ENCODE measurements around the gene EGLN2.
"Not testable (repeated sequence)": the region's sequence is repeated elsewhere in the genome, so short reads cannot be mapped to it uniquely, and the experiment has no call there.

Gene EGLN2

DNA sequence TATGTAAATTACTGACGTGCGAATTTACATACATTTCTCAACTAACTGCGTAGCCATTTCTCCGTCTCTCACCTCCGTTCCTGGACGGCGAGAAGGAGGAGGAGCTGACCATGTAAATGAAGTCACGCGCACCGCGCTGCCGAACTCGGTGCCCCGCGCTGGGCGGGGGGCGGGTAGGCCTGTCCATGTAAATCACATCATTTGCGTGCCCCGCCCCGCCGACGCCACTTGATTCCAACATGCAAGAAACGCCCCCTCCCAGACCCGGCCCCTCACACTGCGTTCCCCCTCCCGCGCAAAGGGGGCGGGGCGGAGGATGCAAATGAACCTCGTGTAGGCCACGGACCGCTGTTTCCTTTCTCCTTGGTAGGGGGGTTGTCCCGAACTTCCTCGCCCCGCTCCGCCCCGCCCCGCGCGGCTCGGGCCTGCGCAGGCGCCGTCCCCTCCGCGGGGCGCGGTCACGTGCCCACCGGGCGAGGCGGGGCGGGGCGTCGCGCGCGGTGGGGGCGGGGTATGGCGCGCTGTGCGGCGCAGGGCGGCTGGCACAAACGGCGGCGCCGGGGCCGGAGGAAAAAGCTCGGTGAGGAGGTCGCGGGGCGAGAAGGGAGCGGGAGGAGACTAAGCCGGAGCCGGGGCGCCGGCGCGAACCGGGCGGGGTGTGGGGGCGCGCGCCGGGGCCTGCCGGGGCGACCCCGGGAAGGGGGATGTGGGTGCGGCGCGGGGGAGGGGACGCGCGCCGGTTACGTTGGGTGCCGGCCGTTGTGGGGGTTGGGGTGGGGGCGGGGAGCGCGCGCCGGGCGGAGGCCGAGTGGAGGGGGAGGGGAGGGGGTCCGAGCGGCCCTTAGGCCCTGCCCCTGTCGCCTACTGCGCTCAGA, at the start of gene EGLN2:
TSS of gene EGLN2 (plus strand) at position 509 of the 875 bp plus-strand sequence. CDS start 1,382 bp downstream, outside the sequence.
- peak; percentile 100 for DNase-seq

DNA sequence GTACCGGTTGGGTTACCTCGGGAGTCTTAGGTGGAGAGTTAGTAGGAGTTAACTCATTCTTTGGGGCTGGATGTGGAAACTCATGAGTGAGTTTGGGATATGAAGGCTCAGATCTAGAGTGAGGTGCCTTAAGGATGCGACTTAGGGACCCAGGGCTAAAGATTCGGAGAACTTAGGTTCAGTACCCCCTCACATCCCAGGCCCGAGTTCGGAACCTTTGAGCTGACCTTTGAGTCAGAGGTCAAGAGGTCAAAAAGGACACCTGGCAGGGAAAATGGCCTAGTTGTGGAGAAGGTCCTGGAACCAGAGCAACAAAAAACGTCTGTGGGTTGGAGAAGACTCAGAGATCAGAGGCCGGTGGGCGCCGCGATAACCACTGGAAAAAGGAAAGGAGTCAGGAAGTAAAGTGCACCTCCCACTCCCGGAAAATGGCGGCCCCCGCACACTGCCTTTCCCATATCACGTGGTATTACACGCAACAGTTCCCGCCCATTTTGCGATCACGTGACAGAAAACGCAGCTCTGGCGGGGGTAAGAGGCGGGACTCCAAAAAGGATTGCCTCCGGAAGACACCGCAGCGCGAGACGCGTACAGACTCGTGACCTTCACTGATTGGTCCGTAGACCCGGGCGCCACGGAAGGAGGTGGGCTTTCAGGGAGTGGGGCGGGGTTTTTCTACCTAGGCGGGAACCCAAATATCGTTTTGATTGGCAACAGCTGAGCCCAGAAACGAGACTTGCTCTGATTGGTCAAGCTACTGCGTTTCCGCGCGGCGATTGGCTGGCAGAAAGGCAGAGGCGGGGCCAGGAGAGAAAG, 48.7 kb upstream of the EGLN2 start, which contains the start of gene ACTMAP:
TSS of gene ACTMAP (minus strand) at position 420 of the 816 bp plus-strand sequence. CDS start 674 bp downstream, outside the sequence.
- peak; percentile 99 for DNase-seq

DNA sequence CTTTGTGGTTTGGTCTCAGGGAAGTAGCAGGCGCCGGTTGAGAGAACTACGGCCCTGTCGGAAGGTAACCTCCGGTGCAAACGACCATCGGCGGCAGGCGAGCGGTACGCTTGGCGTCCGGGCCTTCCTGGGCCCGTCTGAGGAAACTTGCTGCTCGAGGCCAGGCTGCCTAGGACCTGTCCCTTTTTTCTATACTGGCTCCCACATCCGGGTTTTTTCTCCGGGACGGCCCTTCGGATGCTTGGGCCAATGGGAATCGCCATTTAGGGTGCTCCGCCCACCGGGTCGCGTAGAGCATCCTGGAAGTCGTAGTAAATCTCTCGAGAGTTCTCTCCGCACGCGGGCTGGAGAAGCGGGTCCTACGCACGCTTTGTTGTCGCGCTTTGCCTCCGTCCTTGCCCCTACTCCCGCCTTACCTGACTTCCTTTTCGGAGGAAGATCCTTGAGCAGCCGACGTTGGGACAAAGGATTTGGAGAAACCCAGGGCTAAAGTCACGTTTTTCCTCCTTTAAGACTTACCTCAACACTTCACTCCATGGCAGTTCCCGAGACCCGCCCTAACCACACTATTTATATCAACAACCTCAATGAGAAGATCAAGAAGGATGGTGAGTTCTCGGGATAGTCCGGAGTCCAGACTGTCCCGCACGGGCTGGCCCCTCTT, 48.0 kb upstream of the EGLN2 start, which contains the start of gene SNRPA:
TSS of gene SNRPA (plus strand) at position 330 of the 664 bp plus-strand sequence. CDS start at position 536, 206 bp downstream.
- peak; percentile 97 for DNase-seq

DNA sequence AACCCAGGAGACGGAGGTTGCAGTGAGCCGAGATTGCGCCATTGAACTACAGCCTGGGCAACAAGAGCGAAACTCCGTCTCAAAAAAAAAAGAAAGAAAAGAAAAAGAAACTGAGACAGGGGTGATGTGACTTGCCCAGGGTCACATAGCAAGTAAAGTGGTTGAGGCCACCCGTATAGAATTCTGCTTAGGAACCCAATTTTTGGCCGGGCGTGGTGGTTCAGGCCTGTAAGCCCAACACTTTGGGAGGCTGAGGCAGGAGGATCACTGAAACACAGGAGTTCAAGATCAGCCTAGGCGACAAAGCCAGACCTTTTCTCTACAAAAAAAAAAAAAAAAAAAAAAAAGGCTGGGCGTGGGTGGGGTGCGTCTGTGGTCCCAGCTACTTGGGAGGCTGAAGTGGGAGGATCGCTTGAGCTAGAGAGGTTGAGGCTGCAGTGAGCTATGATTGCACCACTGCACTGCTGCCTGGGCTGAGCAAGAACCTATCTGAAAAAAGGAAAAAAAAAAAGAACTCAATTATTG, 46.7 kb upstream of the EGLN2 start:
- DNase-seq: no peak

DNA sequence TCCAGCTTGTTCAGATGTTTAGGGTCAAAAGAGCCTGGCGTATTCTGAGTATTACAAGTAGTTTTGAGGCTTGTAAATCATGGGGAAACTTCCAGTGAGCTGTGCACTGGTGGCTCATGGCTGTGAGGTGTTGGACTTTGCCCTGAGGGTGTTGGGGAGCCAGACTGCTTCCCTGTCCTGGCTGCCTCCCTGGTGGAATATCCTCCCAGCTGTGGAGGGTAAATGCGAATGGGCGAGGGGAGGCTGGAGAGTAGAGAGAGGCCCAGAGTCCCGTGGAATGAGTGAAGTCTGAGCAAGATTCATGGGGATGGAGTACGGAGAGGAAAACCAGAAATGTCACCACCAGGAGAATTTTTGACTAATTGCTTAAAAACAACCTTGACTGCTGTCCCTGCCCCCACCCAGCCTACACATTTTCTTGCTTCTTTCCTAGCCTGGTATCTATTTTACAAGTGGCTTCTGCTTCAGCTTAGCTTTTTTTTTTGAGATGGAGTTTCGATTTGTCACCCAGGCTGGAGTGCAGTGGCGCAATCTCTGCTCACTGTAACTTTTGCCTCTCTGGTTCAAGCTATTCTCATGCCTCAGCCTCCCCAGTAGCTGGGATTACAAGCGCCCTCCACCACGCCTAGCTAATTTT, 44.3 kb upstream of the EGLN2 start:
- peak; percentile 38 for DNase-seq

DNA sequence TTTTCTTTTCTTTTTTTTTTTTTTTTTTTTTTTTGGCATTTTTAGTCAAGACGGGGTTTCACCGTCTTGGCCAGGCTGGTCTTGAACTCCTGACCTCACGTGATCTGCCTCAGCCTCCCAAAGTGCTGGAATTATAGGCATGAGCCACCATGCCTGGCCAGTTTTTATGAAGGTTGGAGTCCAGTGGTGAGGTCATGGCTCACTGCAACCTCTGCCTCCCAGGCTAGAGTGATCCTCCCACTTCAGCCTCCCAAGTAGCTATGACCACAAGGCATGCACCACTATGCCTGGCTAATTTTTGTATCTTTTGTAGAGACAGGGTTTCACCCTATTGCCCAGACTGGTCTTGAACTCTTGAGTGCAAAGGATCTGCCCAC, 43.8 kb upstream of the EGLN2 start:
- no peak for DNase-seq

DNA sequence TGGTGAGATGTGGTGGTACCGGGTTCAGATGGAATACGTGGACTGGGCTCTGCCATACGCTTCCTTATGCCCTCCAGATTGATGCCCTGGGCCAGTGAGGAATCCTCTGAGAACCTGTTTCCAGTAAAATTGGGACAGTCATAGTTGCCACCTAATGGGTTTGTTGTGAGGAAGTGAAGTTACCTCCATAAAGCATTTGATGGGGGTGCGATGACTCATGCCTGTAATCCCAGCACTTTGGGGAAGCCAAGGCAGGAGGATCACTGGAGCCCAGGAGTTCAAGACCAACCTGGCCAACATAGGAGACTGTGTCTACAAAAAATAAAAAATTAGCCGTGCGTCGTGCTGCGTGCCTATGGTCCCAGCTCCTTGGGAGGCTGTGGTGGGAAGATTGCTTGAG, 43.2 kb upstream of the EGLN2 start:
- DNase-seq: no peak

DNA sequence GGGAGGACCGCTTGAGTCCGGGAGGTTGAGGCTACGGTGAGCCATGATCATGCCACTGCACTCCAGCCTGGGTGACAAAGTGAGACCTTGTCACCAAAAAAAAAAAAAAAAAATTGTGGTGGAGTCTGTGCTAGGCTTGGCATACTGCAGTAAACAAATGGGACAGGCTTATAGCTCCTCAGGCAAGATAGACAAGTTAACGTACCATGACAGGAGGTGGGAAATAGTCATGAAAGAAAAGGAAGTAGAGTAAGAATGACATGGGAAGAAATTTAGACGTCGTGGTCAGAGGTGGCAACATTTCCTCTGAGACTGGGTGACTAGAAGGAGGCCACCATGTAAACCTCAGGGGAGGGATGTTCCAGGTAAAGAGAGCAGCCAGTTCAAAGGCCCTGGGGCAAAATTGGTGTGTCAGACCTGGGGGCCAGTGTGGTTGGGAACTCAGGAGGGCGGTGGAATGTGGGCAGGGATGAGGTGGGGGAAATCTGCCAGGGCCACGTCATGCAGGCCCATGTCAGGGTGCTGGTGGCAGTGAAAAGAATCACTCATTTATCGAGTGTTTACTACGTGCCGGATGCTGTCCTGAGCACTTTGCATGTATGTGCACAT, 42.4 kb upstream of the EGLN2 start:
- no peak for DNase-seq

DNA sequence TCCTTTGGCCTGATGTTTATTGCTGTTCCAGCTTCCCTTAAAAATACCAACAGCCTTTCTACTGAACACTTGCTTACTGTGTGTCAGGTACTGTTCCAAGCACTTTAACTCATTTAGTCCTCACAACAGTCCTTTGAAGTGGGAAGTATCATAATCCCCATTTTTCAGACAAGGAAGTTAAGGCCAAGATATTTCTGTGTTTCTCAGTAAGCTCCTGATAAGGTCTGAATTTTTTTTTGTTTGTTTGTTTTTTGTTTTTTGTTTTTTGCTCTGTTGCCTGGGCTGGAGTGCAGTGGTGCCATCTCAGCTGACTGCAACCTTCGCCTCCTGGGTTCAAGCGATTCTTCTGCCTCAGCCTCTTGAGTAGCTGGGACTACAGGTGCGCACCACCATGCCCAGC, 40.5 kb upstream of the EGLN2 start:
- no peak for DNase-seq

DNA sequence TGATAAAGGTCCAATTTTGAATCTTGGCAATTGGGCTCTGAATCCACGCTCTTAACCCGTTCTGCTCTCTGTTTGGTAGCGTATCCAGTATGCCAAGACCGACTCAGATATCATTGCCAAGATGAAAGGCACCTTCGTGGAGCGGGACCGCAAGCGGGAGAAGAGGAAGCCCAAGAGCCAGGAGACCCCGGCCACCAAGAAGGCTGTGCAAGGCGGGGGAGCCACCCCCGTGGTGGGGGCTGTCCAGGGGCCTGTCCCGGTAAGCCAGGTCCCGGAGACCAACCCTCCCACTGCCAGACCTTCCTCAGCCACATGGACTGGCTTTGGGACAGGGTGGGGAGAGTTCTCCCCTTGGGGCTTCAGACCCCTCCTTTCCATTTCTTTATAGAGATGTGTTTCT, 39.6 kb upstream of the EGLN2 start:
- DNase-seq: no peak

DNA sequence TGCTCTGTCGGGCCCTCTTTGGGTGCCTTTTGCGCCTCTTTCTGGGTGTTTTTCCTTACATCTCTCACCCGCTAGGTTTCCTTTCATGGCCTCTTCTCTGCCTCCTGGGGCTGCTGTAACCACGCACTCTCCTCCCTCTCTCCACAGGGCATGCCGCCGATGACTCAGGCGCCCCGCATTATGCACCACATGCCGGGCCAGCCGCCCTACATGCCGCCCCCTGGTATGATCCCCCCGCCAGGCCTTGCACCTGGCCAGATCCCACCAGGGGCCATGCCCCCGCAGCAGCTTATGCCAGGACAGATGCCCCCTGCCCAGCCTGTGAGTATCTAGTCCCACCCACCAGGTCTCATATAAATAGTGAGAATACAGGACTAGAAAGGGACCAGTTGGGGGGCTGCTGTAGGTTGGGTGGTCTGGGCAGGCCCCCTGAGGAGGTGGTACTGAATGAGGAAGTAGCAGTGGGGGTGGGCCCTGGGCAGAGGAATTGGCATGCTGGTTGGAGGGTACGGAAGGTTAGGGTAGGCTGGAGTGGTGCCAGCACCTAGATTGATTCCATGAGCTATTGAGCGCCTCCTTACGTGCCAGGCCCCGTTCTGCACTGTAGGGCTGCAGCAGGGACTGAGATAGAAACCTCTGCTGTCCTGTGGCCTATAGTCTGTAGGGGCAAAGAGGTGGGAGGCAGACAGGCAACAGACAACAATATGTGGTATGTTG, 36.1 kb upstream of the EGLN2 start:
- no peak for DNase-seq

DNA sequence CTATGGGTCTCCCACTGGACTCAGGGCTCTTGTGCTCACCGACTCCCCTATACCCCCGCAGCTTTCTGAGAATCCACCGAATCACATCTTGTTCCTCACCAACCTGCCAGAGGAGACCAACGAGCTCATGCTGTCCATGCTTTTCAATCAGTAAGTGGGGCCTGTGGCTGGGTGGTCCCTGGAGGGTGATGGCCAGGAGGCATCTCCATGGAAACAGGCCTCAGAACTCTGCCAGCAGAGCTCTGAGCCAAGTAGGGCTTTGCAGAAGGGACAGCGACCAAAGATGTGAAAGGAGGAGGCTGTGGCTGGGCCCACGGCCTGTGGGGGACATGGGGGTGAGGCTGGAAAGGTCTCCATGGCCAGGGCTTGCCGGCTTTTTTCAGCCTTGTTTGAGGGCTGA, 35.5 kb upstream of the EGLN2 start:
- DNase-seq: no peak

DNA sequence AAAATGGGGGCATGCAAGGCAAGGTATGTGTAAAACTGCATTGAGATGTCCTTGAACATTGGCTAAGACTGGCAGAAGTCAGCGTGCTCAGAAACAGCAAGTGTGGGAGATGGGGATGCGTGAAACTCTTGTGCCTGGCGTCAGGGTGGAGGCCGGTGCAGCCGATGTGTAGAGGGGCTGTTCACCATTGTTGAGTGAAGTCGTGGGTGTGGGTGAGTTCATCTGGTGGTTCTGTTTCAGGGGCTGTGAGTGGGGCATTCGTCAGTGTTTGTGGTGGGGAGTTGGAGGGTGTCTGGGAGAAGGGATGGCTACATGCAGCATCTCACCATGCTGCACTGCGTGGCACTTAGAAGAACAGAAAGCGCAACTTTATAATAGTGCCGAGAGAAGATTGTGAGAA, 35.0 kb upstream of the EGLN2 start:
- no peak for DNase-seq

DNA sequence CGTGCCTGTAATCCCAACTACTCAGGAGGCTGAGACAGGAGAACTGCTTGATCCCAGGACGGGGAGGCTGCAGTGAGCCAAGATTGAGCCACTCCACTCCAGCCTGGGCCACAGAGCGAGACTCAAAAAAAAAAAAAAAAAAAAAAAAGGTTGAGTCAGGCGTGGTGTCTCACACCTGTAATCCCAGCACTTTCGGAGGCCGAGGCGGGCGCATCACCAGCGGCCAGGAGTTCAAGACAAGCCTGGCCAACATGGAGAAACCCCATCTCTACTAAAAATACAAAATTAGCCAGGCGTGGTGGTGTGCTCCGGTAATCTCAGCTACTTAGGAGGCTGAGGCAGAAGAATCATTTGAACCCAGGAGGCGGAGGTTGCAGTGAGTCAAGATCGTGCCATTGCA, 32.6 kb upstream of the EGLN2 start:
- DNase-seq: not testable (repeated sequence)

DNA sequence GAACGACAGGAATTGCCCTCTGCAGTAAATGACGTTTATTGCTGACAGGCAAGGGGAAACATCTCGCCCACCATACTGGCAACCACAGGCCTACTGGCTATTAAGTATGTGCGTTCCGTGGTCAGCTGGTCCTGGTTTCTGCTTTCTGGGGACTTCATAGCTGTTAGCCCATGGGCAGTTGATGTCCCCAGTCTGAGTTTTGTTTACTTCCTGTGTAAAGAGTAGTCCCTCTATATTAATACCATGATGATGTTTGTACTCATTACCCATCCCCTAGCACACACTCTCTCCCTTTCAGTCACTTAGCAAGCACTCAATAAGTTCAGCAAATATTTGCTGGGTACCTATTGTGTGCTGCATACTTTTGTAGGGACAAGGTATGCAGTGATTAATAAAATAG, 30.1 kb upstream of the EGLN2 start:
- no peak for DNase-seq

DNA sequence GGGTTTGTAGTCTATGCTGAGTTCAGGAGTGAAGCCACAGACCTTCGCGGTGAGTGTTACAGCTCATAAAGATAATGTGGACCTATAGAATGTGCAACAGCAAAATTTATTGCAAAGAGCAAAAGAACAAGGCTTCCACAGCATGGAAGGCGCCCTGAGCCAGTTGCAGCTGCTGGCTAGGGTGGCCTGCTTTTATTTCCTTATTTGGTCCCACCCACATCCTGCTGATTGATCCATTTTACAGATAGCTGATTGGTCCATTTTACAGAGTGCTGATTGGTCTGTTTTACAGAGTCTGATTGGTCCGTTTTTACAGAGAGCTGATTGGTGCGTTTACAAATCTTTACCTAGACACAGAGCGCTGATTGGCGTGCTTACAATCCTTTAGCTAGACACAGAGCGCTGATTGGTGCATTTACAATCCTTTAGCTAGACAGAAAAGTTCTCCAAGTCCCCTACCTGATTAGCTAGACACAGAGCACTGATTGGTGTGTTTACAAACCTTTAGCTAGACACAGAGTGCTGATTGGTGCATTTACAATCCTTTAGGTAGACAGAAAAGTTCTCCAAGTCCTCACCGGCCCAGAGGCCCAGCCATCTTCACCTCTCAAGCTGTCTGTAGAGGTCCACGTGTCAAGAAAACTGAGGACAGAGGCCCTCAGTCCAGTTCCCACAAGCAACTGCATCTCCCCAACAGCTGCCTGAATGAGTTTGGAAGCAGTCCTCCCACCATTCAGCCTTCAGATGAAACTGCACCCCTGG, 27.7 kb upstream of the EGLN2 start:
- DNase-seq: not testable (repeated sequence)

DNA sequence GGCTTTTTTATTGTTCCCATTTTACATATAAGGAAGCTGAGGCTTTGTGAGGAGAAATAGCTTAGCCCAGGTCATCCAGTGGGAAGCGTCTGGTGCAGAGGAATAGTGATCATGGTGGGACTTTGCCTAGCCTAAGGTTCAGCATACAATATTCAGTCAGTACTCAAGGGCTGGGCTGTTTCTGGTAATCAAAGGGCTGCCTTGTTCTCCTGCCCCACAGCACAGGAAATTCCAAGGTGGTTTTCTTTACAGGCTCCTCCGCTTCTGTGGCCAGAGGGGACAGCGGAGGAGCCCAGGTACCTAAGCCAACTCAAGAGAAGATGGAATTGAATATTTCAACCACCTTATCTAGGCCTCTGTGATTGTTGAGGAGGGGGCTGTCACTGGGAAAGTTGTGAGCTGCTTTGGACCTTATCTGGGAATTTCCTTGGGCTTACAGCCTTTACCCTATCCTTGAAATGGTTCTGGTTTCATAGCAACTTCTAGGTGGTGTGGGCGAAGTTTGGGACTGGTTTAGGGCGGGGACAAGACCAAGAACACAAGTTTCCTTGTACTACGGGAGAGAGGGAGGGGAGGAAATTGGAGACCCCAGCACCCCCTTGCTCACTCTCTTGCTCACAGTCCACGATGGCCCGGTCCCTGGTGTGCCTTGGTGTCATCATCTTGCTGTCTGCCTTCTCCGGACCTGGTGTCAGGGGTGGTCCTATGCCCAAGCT, 23.9 kb upstream of the EGLN2 start, which contains the start of gene MIA:
TSS of gene MIA (plus strand) at position 606 of the 716 bp plus-strand sequence. CDS start at position 628, 22 bp downstream.
- DNase-seq: no peak

DNA sequence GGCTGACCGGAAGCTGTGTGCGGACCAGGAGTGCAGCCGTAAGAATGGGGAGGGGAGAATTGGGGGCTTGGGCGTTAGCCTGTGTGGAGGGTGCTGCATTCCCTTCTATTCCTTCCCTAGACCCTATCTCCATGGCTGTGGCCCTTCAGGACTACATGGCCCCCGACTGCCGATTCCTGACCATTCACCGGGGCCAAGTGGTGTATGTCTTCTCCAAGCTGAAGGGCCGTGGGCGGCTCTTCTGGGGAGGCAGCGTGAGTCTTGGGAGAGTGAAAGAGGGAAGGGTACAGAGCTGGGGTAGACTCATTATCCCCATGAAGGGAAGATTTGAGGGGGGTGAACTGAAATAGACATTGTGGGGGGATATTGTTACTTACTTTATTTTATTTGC, 23.4 kb upstream of the EGLN2 start:
- no peak for DNase-seq

DNA sequence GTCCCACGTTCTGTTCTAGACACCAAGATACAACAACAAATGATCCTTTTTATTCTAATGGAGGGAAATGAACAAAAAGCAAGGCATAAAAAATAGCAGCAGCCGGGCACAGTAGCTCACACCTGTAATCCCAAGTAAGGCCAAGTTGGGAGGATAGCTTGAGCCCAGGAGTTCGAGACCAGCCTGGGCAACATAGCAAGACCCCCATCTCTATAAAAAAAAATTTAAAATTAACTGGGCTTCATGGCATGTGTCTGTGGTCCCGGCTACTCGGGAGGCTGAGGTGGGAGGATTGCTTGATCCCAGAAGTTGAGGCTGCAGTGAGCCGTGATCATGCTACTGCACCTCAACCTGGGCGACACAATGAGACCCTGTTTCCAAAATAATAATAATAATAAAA, 22.6 kb upstream of the EGLN2 start:
- no peak for DNase-seq

Data from CD4-positive, alpha-beta T cell treated with Interleukin-6 for 4 hours (primary cell).